GM13977 (cell line): ENCODE data around the gene STMN1.

ENCODE experiments used
- DNase-seq: peaks from one replicate; pipeline ENCODE4 v3.0.0; 2012; ENCODE audit warnings: low spot score
- in situ Hi-C: fragments of 300-500 bp; cut with MboI; formaldehyde crosslinking; loops from one replicate; pipeline ENCODE4 v1.12.0; 2022; ENCODE audit warnings: low sequenced_read_pairs, low pct_unique_long_range_greater_than_20kb, mixed read lengths, inconsistent platforms; ENCODE audit not compliant: unreplicated experiment
- TF ChIP-seq, protein P1 (sequence below): IDR thresholded peaks from 2 replicates; pipeline ENCODE4 v1.5.1; 2012; ENCODE audit warnings: mild to moderate bottlenecking, control low read depth; ENCODE audit not compliant: insufficient read depth; ENCODE audit errors: extremely low read depth, missing control alignments

STMN1 gene

DNA sequence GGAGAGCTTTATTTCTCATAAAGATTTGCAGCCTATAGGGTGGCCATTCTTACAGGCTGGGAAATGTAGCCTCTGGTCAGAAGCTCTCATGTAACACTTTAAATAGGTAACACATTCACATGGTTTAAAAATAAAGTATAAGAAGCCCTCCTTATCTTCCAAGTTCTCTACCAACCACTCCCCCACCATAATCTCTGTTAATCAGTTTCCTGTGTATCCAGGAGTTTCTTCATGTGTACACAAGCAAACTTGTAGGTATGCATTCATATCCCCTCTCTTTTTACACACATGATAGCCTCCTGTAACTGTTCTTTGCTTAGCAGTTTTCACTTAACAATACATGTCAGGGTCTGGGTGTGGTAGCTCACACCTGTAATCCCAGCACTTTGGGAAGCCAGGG, 4.9 kb upstream of the STMN1 start:
- in situ Hi-C loops = no loop called here
- TF ChIP-seq, protein P1, sequence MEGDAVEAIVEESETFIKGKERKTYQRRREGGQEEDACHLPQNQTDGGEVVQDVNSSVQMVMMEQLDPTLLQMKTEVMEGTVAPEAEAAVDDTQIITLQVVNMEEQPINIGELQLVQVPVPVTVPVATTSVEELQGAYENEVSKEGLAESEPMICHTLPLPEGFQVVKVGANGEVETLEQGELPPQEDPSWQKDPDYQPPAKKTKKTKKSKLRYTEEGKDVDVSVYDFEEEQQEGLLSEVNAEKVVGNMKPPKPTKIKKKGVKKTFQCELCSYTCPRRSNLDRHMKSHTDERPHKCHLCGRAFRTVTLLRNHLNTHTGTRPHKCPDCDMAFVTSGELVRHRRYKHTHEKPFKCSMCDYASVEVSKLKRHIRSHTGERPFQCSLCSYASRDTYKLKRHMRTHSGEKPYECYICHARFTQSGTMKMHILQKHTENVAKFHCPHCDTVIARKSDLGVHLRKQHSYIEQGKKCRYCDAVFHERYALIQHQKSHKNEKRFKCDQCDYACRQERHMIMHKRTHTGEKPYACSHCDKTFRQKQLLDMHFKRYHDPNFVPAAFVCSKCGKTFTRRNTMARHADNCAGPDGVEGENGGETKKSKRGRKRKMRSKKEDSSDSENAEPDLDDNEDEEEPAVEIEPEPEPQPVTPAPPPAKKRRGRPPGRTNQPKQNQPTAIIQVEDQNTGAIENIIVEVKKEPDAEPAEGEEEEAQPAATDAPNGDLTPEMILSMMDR = no peak

DNA sequence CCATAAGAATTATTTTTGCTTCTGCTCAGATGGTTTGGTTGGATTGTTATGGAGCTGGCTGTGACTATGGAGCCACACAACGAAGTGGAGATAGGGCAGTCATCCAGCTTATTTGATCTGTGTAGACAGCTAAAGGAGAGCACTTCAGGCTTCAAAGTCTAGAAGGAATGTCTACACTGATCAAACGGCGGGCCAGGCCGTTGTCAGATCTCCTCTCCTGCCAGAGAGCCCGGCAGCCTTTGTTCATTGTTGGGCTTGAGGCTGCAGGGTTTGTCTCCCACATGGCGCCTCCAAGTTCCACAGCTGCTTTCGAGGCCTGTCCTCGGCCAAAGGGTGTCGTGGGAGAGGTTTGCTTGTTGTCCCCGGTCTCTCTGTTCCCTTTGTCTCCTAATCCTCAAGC, 2.8 kb upstream of the STMN1 start:
- in situ Hi-C loops = no loop called here

More for the DNA sequence above, 4.9 kb upstream of the STMN1 start:
- no peak for DNase-seq

DNA sequence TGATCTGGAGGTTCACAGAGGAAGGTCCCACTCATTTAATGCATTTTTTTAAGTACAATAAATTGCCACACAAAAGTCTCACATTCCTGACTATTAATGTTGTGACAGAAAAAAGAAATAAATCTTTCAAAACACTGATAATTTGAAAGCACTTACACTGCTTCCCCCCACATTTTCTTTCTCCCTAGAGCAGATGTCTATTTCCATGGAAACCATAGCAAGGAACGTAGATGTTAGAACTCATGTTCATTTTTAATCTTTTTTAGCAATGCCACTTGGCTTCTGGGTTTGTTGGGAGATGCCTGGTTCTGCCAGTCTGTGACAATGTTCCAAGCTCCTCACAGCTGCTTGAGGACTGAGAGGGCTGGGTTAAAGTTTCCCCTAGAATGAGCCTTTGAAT, 1.9 kb upstream of the STMN1 start:
- DNase-seq = no peak
- in situ Hi-C loops = no loop called here

More for the DNA sequence above, 2.8 kb upstream of the STMN1 start:
- TF ChIP-seq, protein P1 = no peak
- no peak for DNase-seq

DNA sequence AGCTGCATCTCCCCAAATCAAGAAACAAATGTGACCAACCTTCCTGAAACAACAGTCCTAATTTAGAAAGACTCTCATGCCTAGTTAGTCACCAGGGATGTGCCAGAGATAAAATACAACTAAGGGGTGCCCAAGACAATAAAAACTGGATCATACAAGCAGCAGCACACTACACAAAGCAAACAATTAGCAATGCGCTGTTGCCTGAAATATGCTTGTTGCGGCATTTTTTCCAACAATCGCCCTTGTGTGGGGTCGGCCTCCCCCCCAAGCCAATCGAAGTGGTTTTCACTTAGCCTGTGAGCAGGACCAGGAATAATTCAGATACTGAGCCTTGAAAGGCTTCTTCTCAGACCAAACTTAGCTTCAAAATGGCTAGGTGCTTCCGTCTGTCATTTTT, 1.4 kb upstream of the STMN1 start:
- no peak for DNase-seq
- TF ChIP-seq, protein P1 = no peak
- in situ Hi-C loops = no loop called here

More for the DNA sequence above, 1.9 kb upstream of the STMN1 start:
- TF ChIP-seq, protein P1 = no peak

DNA sequence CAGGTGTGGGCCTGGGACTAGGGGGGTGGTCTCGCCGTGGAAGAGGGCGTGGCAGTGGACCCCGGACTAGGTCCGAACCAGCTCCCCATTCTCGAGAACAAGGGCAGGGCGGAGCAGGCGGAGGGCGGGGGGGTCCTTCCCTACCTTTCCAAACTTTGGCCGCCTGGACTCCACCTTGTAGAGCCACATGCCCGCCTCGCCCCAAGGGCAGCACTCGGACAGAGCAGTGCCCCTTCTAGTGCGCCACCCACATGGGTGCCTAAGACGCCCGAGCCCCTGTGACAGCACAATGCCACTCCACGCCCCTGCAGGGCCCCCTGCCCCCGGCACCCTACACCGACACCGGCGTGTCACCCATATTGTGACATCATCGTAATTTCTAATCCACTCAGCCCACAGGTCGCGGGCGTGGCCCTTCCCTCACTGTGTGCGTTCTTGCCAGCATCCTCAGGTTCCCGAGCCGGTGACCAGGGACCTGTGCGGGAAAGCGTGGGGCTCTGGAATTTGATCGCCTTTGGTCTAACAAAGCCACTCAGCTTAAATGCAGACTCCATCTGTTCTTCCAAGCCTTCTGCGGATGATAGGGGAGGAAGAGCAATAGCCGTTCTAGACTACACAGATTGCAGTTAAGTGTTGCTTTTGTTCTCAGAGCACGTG, 553 bp upstream of the STMN1 start:
- in situ Hi-C loops = no loop called here
- DNase-seq = no peak
- TF ChIP-seq, protein P1 = no peak

DNA sequence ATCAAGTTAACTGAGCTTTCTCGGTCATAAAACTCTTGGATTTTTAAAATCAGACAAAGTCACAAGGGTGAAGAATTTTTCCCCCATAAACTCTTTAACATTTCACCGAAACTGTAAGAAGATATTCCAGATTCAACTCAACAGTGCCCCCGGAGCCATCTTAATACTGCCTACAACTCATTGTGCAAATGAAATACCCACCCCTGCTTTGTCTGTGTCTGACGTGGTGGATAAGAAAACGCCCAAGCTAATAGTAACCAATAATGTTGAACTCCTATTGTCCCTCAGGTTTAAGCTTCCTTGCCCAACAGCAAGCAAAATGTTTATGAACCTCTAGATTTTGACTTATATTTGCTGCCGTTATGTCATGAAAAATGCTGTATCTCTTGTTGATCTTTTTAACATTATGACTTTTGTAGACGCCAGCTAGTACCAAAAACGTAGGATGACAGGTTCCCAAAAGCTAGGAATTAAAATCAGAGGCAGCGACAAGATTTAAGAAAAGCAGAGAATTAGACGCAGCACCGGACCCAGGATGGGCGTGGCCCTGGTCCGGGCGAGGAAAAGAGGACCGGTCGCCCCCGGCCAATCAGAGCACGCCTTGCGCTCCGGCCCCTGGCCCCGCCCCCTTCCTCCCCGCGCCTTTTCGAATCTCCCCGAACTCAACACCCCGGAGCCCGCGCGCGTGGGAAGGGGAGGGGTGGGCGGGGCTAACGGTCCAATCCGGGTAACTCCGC, 1.1 kb downstream of the STMN1 start:
- TF ChIP-seq, protein P1 = peak; percentile 5
- in situ Hi-C loops = no loop called here
- DNase-seq = peak; percentile 96
